ENCODE results near the gene ERCC4.

Gene ERCC4

GRCh38 chr16:13996778-13997288, 76.9 kb downstream of the ERCC4 start:
- no peak for DNase-seq

- DNase-seq: no peak
These were observed 77.6 kb downstream of the ERCC4 start for GRCh38 chr16:13997526-13997925.

- no peak for DNase-seq
These were observed 78.0 kb downstream of the ERCC4 start for GRCh38 chr16:13997933-13998332.

- DNase-seq: no peak
These were observed 79.3 kb downstream of the ERCC4 start for GRCh38 chr16:13999071-13999894.

- DNase-seq: no peak
These were observed 80.0 kb downstream of the ERCC4 start for GRCh38 chr16:13999895-14000425.

- DNase-seq: no peak
These were observed 81.6 kb downstream of the ERCC4 start for GRCh38 chr16:14001521-14001920.
